AG10803 (cell line): ENCODE results near the gene RAB11FIP3.
"Not testable (repeated sequence)": the region's sequence is repeated elsewhere in the genome, so short reads cannot be mapped to it uniquely, and the experiment has no call there.

Experiments used
- DNase-seq: peaks from one replicate; pipeline ENCODE4 v3.0.0; 2010; ENCODE audit warnings: low read depth
- H3K4me3 ChIP-seq: 2 replicates; pipeline ENCODE4 v1.5.1; 2011; ENCODE audit warnings: mild to moderate bottlenecking, low read length, control low read depth
- CTCF ChIP-seq: conservative IDR thresholded peaks from 2 replicates; pipeline ENCODE4 v1.5.1; 2011; ENCODE audit warnings: mild to moderate bottlenecking, low read length, control low read depth, inconsistent platforms

RAB11FIP3 gene

DNA sequence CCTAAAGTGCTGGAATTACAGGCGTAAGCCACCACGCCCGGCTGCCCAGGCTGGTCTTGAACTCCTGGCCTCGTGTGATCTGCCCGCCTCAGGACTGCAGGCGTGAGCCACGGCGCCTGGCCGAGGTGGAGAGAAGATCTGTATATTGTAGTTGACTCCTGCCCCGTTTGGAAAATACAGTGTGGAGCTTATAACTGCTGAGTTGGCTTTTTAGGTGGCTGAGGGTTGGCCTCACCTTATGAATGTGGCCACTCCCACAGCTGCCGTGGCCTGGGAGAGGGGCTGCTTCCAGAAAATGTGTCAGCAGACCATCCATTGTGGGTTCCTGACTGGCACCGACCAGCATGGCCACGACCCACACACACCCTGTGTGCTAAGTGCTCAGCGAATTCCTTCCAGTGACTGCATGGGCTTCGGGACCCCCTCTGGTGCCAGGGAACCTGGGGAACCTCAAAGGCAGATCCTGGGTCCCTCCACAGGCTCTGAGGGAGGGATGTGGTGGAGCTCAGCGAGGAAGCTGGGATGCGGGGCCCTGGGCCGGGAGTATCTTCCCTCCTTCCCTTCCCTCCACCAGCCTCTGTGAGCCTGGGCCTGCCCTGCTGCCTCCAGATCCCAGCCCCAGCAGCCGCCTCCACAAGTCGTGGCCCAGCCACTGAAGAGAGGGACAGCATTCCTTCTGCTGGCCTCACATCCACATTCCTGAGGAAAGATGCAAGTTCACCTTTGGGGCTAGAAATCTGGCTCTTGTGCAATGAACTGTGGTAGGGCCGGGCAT lies 10.9 kb upstream of the RAB11FIP3 start:
- TF ChIP-seq CTCF = no peak
- DNase-seq = peak; percentile 43
- H3K4me3 ChIP-seq = no peak overlapping the region

GRCh38 chr16:415170-415498 lies 10.3 kb upstream of the RAB11FIP3 start:
- DNase-seq, H3K4me3 ChIP-seq: not testable (repeated sequence)

DNA sequence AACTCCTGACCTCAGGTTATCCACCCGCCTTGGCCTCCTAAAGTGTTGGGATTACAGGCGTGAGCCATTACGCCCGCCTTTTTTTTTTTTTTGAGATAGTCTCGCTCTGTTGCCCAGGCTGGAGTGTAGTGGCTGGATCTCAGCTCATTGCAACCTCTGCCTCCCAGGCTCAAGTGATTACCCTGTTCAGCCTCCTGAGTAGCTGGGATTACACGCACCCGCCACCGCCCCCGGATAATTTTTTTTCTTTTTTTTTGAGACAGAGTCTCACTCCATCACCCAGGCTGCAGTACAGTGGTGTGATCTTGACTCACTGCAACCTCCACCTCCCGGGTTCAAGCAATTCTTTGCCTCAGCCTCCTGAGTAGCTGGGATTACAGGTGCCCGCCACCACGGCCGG lies 3.3 kb upstream of the RAB11FIP3 start:
- DNase-seq, H3K4me3 ChIP-seq: not testable (repeated sequence)

DNA sequence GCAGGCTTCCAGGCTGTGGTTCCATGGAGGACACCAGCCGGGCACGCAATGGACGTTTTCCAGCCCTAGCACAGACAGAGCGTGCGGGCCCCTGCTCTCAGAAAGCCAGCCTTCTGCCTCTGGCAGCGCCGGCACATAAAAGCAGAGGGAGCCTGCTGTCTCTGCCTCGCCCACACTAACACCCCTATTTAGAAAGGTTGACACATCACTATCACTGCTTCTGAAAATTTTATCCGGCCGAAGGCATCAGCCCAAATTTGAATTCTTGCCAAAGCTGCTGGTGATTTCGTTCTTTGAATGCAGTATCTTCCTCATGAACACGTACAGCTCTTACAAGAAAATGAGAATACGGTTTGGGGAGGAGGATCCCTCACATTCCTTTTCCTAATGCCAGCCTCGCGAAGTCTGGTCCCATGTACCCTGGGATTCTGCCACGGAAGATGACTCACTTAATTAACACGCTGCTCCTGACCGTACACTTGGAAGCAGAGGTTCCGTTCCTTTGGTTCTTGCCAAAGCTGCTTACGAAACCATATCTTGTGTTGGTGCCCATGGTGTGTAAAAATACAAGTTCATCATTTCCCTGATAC lies 1.3 kb upstream of the RAB11FIP3 start:
- no peak for TF ChIP-seq CTCF
- DNase-seq = peak; percentile 100
- H3K4me3 ChIP-seq = peak overlapping the region; percentile 61

- TF ChIP-seq CTCF = no peak
- H3K4me3 ChIP-seq = peak overlapping the region; percentile 61
- DNase-seq = peak; percentile 41
Observed at GRCh38 chr16:424623-425081, 797 bp upstream of the RAB11FIP3 start.

GRCh38 chr16:425740-426114 lies 278 bp downstream of the RAB11FIP3 start:
- TF ChIP-seq CTCF = no peak
- H3K4me3 ChIP-seq = peak overlapping the region; percentile 81
- no peak for DNase-seq

DNA sequence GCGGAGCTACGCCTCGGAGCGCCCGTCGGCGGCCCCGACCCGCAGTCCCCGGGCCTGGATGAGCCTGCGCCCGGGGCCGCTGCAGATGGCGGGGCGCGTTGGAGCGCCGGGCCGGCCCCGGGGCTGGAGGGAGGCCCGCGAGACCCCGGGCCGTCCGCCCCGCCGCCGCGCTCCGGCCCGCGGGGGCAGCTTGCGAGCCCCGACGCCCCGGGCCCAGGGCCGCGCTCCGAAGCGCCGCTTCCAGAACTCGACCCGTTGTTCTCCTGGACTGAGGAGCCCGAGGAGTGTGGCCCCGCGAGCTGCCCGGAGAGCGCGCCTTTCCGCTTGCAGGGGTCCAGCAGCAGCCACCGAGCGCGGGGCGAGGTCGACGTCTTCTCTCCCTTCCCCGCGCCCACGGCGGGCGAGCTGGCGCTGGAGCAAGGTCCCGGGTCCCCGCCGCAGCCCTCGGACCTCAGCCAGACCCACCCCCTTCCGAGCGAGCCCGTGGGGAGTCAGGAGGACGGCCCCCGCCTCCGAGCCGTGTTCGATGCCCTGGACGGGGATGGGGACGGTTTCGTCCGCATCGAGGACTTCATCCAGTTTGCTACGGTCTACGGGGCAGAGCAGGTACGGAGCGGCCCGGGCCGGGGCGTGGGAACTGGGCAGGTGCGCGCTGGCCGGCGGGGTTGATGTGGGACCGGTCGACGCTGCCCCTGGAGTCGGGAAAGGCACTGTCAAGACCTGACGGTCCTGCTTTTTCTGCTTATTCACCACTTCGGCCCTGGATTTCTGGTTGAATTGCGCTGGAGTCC lies 861 bp downstream of the RAB11FIP3 start:
- H3K4me3 ChIP-seq = peak overlapping the region; percentile 81
- no peak for DNase-seq
- TF ChIP-seq CTCF = no peak

DNA sequence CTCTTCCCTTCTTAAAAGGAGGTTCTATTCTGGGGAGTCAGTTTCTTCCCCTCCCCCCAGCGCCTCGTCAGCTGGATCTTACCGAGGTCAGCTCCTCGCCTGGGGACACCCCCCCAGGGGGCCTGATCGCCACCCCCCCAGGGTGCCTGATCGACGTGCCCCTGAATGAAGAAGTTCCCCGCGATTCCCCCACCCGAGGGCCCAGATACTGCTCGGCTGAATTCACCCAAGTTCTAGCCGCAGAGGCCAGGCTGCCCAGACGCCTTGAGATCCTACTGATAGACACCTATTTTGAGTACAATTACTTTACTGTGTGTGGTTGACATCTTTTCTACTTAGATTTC lies 1.4 kb downstream of the RAB11FIP3 start:
- TF ChIP-seq CTCF = no peak
- peak overlapping the region; percentile 81 for H3K4me3 ChIP-seq
- DNase-seq = no peak
